HG03460 (cell line): ENCODE measurements around the gene SLC41A3.
"Not testable (repeated sequence)": the region's sequence is repeated elsewhere in the genome, so short reads cannot be mapped to it uniquely, and the experiment has no call there.

ENCODE experiments used
- ATAC-seq: cut with Tn5 transposase; IDR thresholded peaks from one replicate; pipeline ENCODE4 v1.9.1; 2021; ENCODE audit not compliant: unreplicated experiment

SLC41A3 gene

GRCh38 chr3:126013751-126014156, 70.2 kb downstream of the SLC41A3 start:
- no peak for ATAC-seq

- ATAC-seq = no peak
Measured at GRCh38 chr3:126009181-126009580, 74.7 kb downstream of the SLC41A3 start.

GRCh38 chr3:126008219-126008618, 75.7 kb downstream of the SLC41A3 start:
- no peak for ATAC-seq

GRCh38 chr3:126005951-126006350, 78.0 kb downstream of the SLC41A3 start:
- no peak for ATAC-seq

- ATAC-seq = no peak
Measured at GRCh38 chr3:126004692-126005091, 79.2 kb downstream of the SLC41A3 start.

- ATAC-seq = no peak
Measured at GRCh38 chr3:126004217-126004616, 79.7 kb downstream of the SLC41A3 start.

- no peak for ATAC-seq
Measured at GRCh38 chr3:126003447-126004190, 80.3 kb downstream of the SLC41A3 start.

GRCh38 chr3:126002189-126002588, 81.7 kb downstream of the SLC41A3 start:
- ATAC-seq = no peak

- not testable (repeated sequence) for ATAC-seq
Measured at GRCh38 chr3:125996751-125997150, 87.2 kb downstream of the SLC41A3 start.

GRCh38 chr3:125990253-125990970, 93.5 kb downstream of the SLC41A3 start:
- peak; percentile 94 for ATAC-seq

GRCh38 chr3:125984951-125985350, 99.0 kb downstream of the SLC41A3 start:
- not testable (repeated sequence) for ATAC-seq

- ATAC-seq = not testable (repeated sequence)
Measured at GRCh38 chr3:125977104-125977503, 106.8 kb downstream of the SLC41A3 start.

GRCh38 chr3:125976003-125976390, 107.9 kb downstream of the SLC41A3 start:
- not testable (repeated sequence) for ATAC-seq

GRCh38 chr3:125975245-125976002, 108.5 kb downstream of the SLC41A3 start:
- not testable (repeated sequence) for ATAC-seq

- not testable (repeated sequence) for ATAC-seq
Measured at GRCh38 chr3:125971997-125972944, 111.7 kb downstream of the SLC41A3 start.

- ATAC-seq = not testable (repeated sequence)
Measured at GRCh38 chr3:125968701-125969592, 115.0 kb downstream of the SLC41A3 start, which contains the start of gene ROPN1B. ROPN1B (plus strand) TSS chr3:125969178; CDS start chr3:125972055, 2,877 bp downstream.

GRCh38 chr3:125968121-125968520, 115.8 kb downstream of the SLC41A3 start:
- not testable (repeated sequence) for ATAC-seq

GRCh38 chr3:125967156-125967555, 116.8 kb downstream of the SLC41A3 start:
- ATAC-seq = no peak

- ATAC-seq = no peak
Measured at GRCh38 chr3:125965505-125965904, 118.4 kb downstream of the SLC41A3 start.
